NCI-H1436 (cell line): ENCODE results near the gene RBFOX2.
"Not testable (repeated sequence)": the region's sequence is repeated elsewhere in the genome, so short reads cannot be mapped to it uniquely, and the experiment has no call there.

ENCODE experiments used
- DNase-seq: peaks from one replicate; lab custom pipeline; 2025; lab: John Stamatoyannopoulos, UW

The RBFOX2 gene

DNA sequence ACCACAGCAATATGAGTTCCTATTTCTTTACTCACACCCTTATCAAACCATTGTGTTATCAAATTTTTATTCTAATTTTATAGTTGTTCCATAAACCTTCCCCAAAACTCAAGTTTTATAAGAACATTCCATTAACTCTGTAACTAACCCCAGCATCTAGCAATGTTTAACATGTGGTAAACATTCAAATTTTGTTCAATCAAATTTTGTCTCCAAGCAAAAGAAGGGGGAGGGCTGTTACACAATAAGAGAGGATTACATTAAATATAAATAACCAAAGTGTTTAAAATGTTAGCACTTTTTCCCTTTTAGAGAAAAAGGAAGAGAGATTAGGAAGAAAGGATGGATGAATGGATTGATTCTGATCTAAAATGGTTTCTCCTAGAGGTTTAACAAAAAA lies 20.5 kb downstream of the RBFOX2 start:
- no peak for DNase-seq

DNA sequence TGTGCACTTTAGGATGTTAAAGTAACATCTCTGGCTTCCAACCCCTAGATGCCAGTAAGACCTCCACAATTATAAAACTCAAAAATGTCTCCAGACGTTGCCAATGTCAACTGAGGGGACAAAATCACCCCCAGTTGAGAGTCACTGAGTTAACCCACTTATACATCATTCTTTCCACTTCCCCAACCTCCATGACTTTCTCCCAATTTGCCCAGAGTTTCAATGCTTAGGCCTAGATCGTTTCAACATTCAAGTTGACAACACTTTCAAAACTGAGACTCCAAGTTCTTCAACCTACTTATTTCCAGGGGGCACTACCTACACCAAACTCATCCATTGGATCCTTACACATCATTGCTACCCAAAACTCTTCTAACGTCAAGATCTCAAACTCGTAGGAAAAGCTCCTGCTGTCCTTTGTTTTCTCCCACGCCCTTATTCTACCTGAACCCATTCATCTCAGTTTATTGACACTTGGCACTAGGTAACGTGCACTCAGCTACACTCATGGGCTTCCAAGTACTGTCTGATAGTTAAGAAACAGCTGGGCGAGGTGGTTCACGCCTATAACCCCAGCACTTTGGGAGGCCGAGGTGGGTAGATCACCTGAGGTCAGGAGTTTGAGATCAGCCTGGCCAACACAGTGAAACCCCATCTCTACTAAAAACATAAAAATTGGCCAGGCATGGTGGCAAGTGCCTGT lies 24.5 kb downstream of the RBFOX2 start:
- no peak for DNase-seq

- DNase-seq = no peak
Observed at GRCh38 chr22:36002718-36003260, 25.8 kb downstream of the RBFOX2 start.

- no peak for DNase-seq
Observed at GRCh38 chr22:36002084-36002483, 26.5 kb downstream of the RBFOX2 start.

- DNase-seq = no peak
Observed at GRCh38 chr22:35998748-35999147, 29.9 kb downstream of the RBFOX2 start.

DNA sequence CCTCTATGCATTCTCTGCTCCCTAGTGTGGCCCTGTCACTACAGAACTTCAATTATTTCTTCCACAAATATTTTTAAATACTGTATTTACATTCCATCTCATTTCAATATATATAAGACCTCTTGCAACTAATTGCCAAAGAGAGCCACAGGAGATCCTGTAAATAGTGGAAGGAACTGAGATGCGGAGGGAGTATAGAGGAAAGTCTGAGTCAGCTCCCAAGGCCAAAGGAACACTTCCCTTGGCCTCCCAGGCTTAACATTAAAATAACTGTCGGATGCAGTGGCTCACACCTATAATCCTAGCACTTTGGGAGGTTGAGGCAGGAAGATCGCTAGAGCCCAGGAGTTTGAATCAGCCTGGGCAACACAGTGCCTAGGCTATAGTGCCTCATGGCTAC lies 31.2 kb downstream of the RBFOX2 start:
- no peak for DNase-seq

DNA sequence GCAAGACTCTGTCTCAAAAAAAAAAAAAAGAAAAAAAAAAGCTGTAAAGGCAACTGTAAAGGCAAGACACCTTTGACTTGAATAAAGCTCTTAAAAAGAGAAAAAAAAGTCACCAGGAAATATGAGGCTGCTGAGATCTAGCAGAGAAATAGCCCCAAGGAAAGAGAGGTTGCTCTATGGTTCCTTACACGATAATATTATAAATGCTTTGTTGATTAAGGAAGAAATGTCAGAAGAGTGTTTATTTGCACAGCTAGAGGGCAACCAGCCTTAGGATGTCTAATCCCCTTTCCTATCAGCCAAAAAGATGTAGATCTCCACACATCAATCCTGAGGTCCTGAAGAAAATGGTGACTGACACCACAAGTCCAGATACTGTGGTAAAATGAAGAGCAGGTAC lies 32.0 kb downstream of the RBFOX2 start:
- DNase-seq = no peak

DNA sequence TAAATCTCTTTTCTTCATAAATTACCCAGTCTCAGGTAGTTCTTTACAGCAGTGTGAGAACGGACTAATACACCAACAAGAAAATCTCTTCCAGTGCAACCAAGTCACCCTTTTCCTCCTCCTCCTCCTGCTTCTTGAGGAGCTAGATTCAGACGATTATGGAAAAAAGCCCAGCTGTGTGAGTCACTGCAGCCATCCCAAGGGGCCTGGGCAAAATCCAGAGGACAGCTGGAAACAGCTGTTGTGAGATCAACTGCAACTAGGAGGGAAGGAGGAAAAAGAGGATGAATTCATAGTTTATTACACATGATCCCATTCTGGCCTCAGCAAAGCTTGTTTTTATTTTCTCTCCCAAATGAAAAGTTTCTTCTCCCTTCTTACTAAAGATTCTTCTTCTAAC lies 32.9 kb downstream of the RBFOX2 start:
- no peak for DNase-seq

GRCh38 chr22:35995348-35995747 lies 33.3 kb downstream of the RBFOX2 start:
- no peak for DNase-seq

GRCh38 chr22:35993727-35994126 lies 34.9 kb downstream of the RBFOX2 start:
- DNase-seq = not testable (repeated sequence)

- DNase-seq = no peak
Observed at GRCh38 chr22:35993048-35993714, 35.4 kb downstream of the RBFOX2 start.

- DNase-seq = no peak
Observed at GRCh38 chr22:35991168-35991567, 37.5 kb downstream of the RBFOX2 start.

- no peak for DNase-seq
Observed at GRCh38 chr22:35988030-35988429, 40.6 kb downstream of the RBFOX2 start.

GRCh38 chr22:35987487-35987886 lies 41.1 kb downstream of the RBFOX2 start:
- peak; percentile 8 for DNase-seq

DNA sequence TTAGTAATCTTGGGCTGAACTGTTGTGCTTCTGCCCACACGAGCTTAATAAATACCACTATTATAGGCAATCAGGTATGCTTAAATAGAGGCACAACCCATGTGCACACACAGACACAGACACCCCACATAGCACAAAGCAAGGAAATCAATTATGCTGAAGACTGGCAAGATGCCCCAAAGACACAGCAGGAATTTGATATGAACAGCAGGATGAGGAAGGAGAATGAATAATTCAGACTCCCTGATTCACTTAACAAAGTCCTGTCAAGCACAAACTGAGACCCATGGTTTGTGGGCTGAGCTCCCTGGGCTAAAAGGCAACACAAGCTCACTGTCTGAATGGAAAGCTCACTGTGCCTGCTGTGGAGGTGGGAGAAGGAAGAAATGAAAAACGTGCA lies 42.5 kb downstream of the RBFOX2 start:
- DNase-seq = no peak

GRCh38 chr22:35985371-35985770 lies 43.3 kb downstream of the RBFOX2 start:
- DNase-seq = no peak

DNA sequence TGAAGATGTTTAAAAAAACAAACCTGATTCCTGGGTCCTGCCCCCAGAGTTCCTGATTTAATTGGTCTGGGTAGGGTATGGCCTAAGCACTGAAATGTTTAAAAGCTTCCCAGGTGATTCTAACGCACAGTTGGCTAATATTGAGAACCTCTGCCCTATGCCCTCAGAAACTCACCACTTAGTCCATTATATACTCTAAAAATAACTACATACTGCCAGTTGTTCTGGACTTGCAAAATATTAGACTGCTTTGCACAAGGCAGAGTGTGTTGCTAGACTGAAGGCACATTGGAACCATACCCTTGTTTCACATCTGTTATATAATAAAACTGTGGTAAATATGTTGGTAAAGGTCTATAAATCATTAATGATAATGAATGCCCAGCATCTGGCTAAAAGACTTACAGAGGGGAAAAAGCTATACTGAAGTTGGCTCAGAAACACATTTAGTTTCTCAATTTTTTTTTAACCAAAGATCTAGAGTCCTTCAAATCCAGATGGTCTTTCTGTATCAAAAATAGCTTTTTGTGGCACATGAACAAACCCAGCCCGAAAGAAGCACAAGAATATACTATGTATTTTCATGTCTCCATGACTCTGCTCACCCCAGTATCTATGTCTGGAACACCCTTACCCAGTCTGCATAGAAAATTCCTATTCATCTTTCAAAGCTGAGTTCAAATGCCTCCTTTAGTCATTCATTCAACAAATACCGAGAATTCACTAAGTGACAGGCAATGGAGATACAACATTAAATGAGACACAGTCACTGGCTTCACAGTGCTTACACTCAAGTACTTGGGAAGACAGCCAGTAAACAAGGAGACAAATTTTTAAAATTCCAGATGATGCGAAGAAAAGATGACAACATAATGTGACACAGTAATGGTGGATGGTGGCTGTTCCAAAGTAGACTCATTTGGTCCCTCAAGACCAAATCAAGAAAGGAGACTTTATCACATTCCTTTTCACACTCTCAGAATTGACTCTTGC lies 44.1 kb downstream of the RBFOX2 start:
- DNase-seq = no peak

- no peak for DNase-seq
Observed at GRCh38 chr22:35981900-35982299, 46.7 kb downstream of the RBFOX2 start.

GRCh38 chr22:35978889-35979288 lies 49.7 kb downstream of the RBFOX2 start:
- no peak for DNase-seq

GRCh38 chr22:35978201-35978600 lies 50.4 kb downstream of the RBFOX2 start:
- DNase-seq = no peak

DNA sequence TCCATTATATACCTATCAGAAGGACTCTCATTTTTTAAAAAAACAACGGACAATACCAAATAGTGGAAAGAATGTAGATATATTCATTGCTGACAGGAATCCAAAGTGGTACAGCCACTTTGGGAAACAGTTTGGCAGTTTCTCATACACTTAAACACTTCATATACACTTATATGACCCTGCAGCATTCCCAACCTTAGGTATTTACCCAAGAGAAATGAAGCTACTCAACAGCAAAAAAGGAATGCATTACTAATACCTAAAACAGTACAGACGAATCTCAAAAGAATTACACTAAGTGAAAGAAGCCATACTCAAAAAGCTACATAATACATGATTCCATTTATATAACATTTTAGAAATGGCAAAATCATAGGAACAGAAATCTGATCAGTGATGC lies 51.5 kb downstream of the RBFOX2 start:
- DNase-seq = no peak

GRCh38 chr22:35973388-35973787 lies 55.2 kb downstream of the RBFOX2 start:
- DNase-seq = no peak
